ENCODE results near the gene SLC2A1. TPM values are rescaled to one million over a fixed set of nuclear protein-coding genes. Genes with fewer than 3 reads are reported as not detected.
A peak's percentile ranks its signal among the peaks of the same experiment; 100 is the strongest.

Gene SLC2A1
- total RNA-seq, 1 experiment from 2014 or later = 422 TPM

DNA sequence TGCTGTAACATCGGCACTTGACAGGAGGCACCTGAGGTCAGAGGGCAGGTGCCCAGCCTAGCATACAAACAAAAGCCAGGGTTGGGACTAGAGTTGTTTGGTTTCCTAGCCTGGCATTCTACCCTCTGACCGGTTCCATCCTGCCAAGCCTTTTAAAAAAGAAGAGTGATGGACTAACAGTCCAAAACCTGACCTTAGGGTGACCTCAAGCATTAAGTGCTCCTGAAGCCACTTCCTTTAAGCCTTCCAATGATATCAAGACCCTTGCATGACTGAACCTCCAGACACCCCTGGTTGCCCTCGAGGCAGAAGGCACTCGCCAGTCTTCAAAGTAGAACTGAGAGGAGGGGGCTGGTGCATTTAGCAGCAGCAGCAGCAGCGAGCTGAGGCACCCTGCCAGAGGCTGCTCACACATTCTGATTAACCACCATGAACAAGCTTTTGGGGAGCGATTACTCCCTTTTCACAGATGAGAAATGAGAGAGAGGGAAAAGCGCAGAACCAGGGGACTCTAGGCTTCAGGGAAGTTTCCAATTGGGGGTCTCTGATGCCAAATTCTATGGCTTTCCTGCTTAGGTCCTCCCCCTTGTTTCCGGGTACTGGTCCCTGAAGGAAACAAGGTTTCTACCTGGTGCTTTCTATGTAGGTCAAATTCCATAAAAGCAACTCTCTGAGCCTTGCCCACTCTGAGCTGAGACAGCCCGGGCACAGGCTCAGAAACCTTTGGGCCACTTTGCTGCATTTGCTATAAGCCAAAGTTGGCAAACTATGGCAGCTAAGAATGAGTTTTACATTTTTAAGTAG lies 9.2 kb downstream of the SLC2A1 start:
- H3K4me3 ChIP-seq (ENCODE audit: low read depth, low read length) = no peak overlapping the region
- peaks cover 87% of the 10 kb centered on the region for H3K4me1 ChIP-seq
- no peaks in the 10 kb centered on the region for H3K9me3 ChIP-seq
- peaks cover 6% of the 10 kb centered on the region for H3K36me3 ChIP-seq (ENCODE audit: control insufficient read depth, insufficient read depth, low read length)
- BruUV-seq (replicated peaks) = no TSS peak
- H3K4me1 Mint-ChIP-seq (ENCODE audit: low read depth, unreplicated experiment) = peaks cover 30% of the 10 kb centered on the region
- H3K27ac Mint-ChIP-seq (ENCODE audit: unreplicated experiment) = no peak overlapping the region
- ChIA-PET POLR2A (interaction anchor here (0.9 kb wide), 1 partner anchor 58 kb away, joined by 3 read pairs; no protein-coding TSS in a partner anchor), CTCF (interaction anchor here (1.7 kb wide), 1 partner anchor 124 kb away, joined by 6 read pairs; no protein-coding TSS in a partner anchor)
- no peaks in the 10 kb centered on the region for H3K9me3 Mint-ChIP-seq (ENCODE audit: unreplicated experiment)
- H3K36me3 Mint-ChIP-seq (ENCODE audit: insufficient read depth, unreplicated experiment) = peaks cover 100% of the 10 kb centered on the region
- no peak for DNase-seq
- TF ChIP-seq CTCF (IDR thresholded peaks at IDR 0.05; ENCODE audit: insufficient read depth in 1 of 2, low read depth in 1 of 2, low read length in 1 of 2, severe bottlenecking in 1 of 2, unreplicated experiment in 1 of 2) = no peak
- no peaks in the 10 kb centered on the region for H3K27me3 ChIP-seq (replicated peaks; ENCODE audit: control insufficient read depth, insufficient read depth, low read length)
- H3K4me3 Mint-ChIP-seq (ENCODE audit: unreplicated experiment) = peak overlapping the region; percentile 32
- no peaks in the 10 kb centered on the region for H3K27me3 Mint-ChIP-seq (ENCODE audit: insufficient read depth, unreplicated experiment)
- intact Hi-C loops (cut with micrococcal nuclease; ENCODE audit: unreplicated experiment) = no loop called here

DNA sequence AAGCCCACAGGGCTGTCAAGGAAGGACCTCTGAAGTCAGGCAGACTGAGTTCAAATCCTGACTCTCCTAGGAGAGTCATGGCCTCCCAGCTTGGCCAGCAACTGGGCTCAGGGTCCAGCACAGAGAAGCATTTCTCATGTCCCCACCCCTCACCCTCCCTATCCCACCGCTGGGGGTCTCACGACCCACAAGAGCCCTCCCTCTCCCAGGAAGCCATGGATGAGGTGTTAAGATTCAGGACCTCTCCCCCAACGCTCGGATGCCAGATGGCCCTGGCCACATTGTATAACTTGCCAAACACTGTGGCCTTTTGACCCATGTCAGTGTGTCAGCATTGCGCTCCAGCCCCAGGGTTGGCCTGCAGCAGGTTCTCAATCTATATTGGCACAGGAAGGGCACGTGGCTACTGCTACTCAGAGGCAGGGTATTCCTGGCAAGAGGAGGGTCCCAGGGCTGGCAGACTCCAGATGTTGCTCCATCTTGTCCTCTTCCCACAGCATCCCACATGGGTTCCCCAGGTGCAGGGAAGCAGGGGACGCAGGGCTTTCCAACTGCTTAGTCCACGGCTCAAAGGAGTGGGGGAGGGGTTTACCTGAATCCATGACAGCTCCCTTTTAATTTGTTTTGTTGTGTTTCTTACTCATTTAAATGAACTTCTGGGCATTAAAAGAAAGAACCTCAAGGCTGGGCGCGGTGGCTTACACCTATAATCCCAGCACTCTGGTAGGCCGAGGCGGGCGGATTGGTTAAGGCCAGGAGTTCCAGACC lies 10.5 kb downstream of the SLC2A1 start:
- H3K9me3 Mint-ChIP-seq (ENCODE audit: unreplicated experiment) = no peaks in the 10 kb centered on the region
- DNase-seq = no peak
- POLR2A ChIA-PET = no interaction called here
- H3K36me3 Mint-ChIP-seq (ENCODE audit: insufficient read depth, unreplicated experiment) = peaks cover 100% of the 10 kb centered on the region
- H3K36me3 ChIP-seq (ENCODE audit: control insufficient read depth, insufficient read depth, low read length) = peaks cover 3% of the 10 kb centered on the region
- intact Hi-C loops (cut with micrococcal nuclease; ENCODE audit: unreplicated experiment) = no loop called here
- H3K4me3 ChIP-seq (ENCODE audit: low read depth, low read length) = no peak overlapping the region
- H3K27ac Mint-ChIP-seq (ENCODE audit: unreplicated experiment) = peak overlapping the region; percentile 86
- BruUV-seq (replicated peaks) = no TSS peak
- no peaks in the 10 kb centered on the region for H3K27me3 ChIP-seq (replicated peaks; ENCODE audit: control insufficient read depth, insufficient read depth, low read length)
- H3K4me3 Mint-ChIP-seq (ENCODE audit: unreplicated experiment) = no peak overlapping the region
- CTCF ChIA-PET = interaction anchor here (1.7 kb wide), 1 partner anchor 126 kb away, joined by 6 read pairs; no protein-coding TSS in a partner anchor
- peaks cover 90% of the 10 kb centered on the region for H3K4me1 ChIP-seq
- no peaks in the 10 kb centered on the region for H3K27me3 Mint-ChIP-seq (ENCODE audit: insufficient read depth, unreplicated experiment)
- no peak for TF ChIP-seq CTCF (IDR thresholded peaks at IDR 0.05; ENCODE audit: insufficient read depth in 1 of 2, low read depth in 1 of 2, low read length in 1 of 2, severe bottlenecking in 1 of 2, unreplicated experiment in 1 of 2)
- H3K4me1 Mint-ChIP-seq (ENCODE audit: low read depth, unreplicated experiment) = peaks cover 37% of the 10 kb centered on the region
- no peaks in the 10 kb centered on the region for H3K9me3 ChIP-seq

DNA sequence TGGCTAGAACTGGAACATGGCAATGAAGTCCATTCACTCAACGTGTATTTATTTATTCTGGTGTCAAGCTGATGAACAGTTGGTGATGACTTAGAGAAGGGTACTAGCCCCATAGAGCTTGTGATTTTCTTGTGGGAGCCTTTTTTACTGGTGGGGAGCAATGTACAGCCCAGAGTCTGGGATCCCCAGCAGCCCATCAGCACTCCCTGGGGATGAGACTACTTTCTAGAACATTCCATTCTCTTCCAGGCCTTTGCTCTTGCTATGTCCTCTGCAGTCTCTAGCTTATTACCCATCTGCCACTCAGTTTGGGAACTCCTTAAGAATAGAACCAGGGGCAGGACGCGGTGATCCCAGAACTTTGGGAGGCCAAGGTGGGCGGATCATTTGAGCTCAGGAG lies 11.6 kb downstream of the SLC2A1 start:
- ChIA-PET CTCF (interaction anchor here (1.4 kb wide), 1 partner anchor 127 kb away, joined by 8 read pairs; no protein-coding TSS in a partner anchor), POLR2A (interaction anchor here (0.6 kb wide), 1 partner anchor 10 kb away, joined by 3 read pairs; no protein-coding TSS in a partner anchor)
- Mint-ChIP-seq H3K9me3 (ENCODE audit: unreplicated experiment) (no peaks in the 10 kb centered on the region), H3K4me3 (ENCODE audit: unreplicated experiment) (no peak overlapping the region), H3K36me3 (ENCODE audit: insufficient read depth, unreplicated experiment) (peaks cover 100% of the 10 kb centered on the region), H3K27ac (ENCODE audit: unreplicated experiment) (peak overlapping the region; percentile 86), H3K4me1 (ENCODE audit: low read depth, unreplicated experiment) (peaks cover 46% of the 10 kb centered on the region), H3K27me3 (ENCODE audit: insufficient read depth, unreplicated experiment) (no peaks in the 10 kb centered on the region)
- no peaks in the 10 kb centered on the region for H3K9me3 ChIP-seq
- BruUV-seq (replicated peaks) = no TSS peak
- H3K36me3 ChIP-seq (ENCODE audit: control insufficient read depth, insufficient read depth, low read length) = peaks cover 5% of the 10 kb centered on the region
- H3K4me1 ChIP-seq = peaks cover 90% of the 10 kb centered on the region
- no peak overlapping the region for H3K4me3 ChIP-seq (ENCODE audit: low read depth, low read length)
- H3K27me3 ChIP-seq (replicated peaks; ENCODE audit: control insufficient read depth, insufficient read depth, low read length) = no peaks in the 10 kb centered on the region
- DNase-seq = no peak
- TF ChIP-seq CTCF (IDR thresholded peaks at IDR 0.05; ENCODE audit: insufficient read depth in 1 of 2, low read depth in 1 of 2, low read length in 1 of 2, severe bottlenecking in 1 of 2, unreplicated experiment in 1 of 2) = no peak
- intact Hi-C loops (cut with micrococcal nuclease; ENCODE audit: unreplicated experiment) = no loop called here

Measured in Caco-2 (cell line).